Heart right ventricle (tissue), 12 donors: ENCODE measurements around the gene USP24. TPM values are rescaled to one million over a fixed set of nuclear protein-coding genes. Genes with fewer than 3 reads are reported as not detected.

Source experiments
- microRNA-seq, 2 donors: library from miRNA; unstranded; fragments of <30 nt; microRNA quantifications; one replicate each; pipeline ENCODE4 v1.2.0, GENCODE V29; 2021
- polyA plus RNA-seq, 2 donors: library from polyadenylated mRNA; stranded (reverse); fragments of 200-250 nt; gene quantifications; one replicate each; pipeline ENCODE4 v1.2.3, GENCODE V29; 2013
- total RNA-seq, 10 donors: library from RNA; stranded (reverse); fragmentation: NEBNext Ultra II Directional in 3 of 10; extraction: Animal tissue kit (Norgen Biotek cat#: 25700) in 3 of 10; gene quantifications; one replicate each; pipeline versions ENCODE4 v1.2.1 to v1.2.4, GENCODE V29; 2021 to 2023
- donor health status: ischemic (EF 13 %, LVEDD 7.1; RV severe dilation, severe dysfunction).
- donor health status: healthy with polysubstance abuse.
- donor health status: DM: no; HTN: yes; CAD: no.
- donor health status: DM: no; HTN: no; CAD: no.
- donor health status: ischemic (EF 25% LVEDD 6.9; RV normal size, moderate dysfunction).
- donor health status: ischemic (EF 25% LVEDD 5.7; RV mildly dilated, moderate dysfunction).
- donor health status: healthy.
- donor health status: nonischemic (EF 11% LVEDD 7.7; RV severe dilation, severe dysfunction).
- donor health status: DM: yes; HTN: yes; CAD: no.
- donor health status: PGD.
- donor health status: ischemic (EF 29% LVEDD 5.4; RV normal size, mild dysfunction).
- donor health status: nonischemic (EF 23%, LVEDD 6.1; RV moderate dilation, normal function).

Gene USP24
- total and polyA plus RNA-seq, 12 donors: 7.1 to 49.7 (median 41.3) TPM

Small RNA genes within 50 kb of the gene (microRNA-seq; reads per million reads assigned to microRNA genes)
- gene MIR4422: 1.8 to 2.6 reads per million in 2 donors

Other genes with a start within 250 kb of the USP24 start
- under 1 TPM in 1 of 10 donors, not detected in 9; 0.37 TPM for gene TMEM61, start 234.7 kb downstream of the USP24 start, total RNA-seq
- gene TMEM61, start 234.7 kb downstream of the USP24 start, polyA plus RNA-seq: under 1 TPM in 1 of 2 donors, not detected in 1; 0.03 TPM
- gene BSND, start 216.4 kb downstream of the USP24 start, total RNA-seq: not detected
- gene BSND, start 216.4 kb downstream of the USP24 start, polyA plus RNA-seq: not detected
- gene PCSK9, start 175.8 kb downstream of the USP24 start, total RNA-seq: under 1 TPM in 2 of 10 donors, not detected in 8; 0.05 to 0.07 TPM
- gene PCSK9, start 175.8 kb downstream of the USP24 start, polyA plus RNA-seq: under 1 TPM in 1 of 2 donors, not detected in 1; under 0.01 TPM